Tibial nerve (tissue), 4 donors: ENCODE measurements around the gene GMDS. TPM values are rescaled to one million over a fixed set of nuclear protein-coding genes. Genes with fewer than 3 reads are reported as not detected.

Experiments used
- DNase-seq, 2 donors: peaks; one replicate each; pipeline ENCODE4 v3.0.0-alpha.2; 2019; ENCODE audit warnings: low spot score in 2 of 2
- H3K27ac ChIP-seq, 4 donors: fragments of 200-600 bp; sonication (generic) in 3 of 4; one replicate each; pipeline ENCODE4 v1.5.1; 2017 to 2019; ENCODE audit warnings: mild to moderate bottlenecking in 1 of 4
- H3K27me3 ChIP-seq, 2 donors: fragments of 200-600 bp; sonication (generic) in 1 of 2; one replicate each; pipeline versions ENCODE4 v1.5.1 to v1.6.0; 2017 to 2019
- H3K36me3 ChIP-seq, 3 donors: fragments of 200-600 bp; sonication (generic); one replicate each; pipeline ENCODE4 v1.5.1; 2018 to 2019
- H3K4me1 ChIP-seq, 4 donors: fragments of 200-600 bp; sonication (generic) in 3 of 4; one replicate each; pipeline ENCODE4 v1.5.1; 2017 to 2019
- H3K4me3 ChIP-seq, 4 donors: fragments of 200-600 bp; sonication (generic) in 3 of 4; one replicate each; pipeline ENCODE4 v1.5.1; 2017 to 2019; ENCODE audit warnings: mild to moderate bottlenecking in 1 of 4, moderate library complexity in 1 of 4
- H3K9me3 ChIP-seq, 4 donors: fragments of 200-600 bp; sonication (generic) in 3 of 4; one replicate each; pipeline ENCODE4 v1.5.1; 2017 to 2019
- EP300 ChIP-seq, 2 donors: sonication (generic); formaldehyde crosslinking; IDR thresholded peaks; one replicate each; pipeline ENCODE4 v1.6.1; 2017; ENCODE audit warnings: antibody characterized with exemption in 2 of 2, mild to moderate bottlenecking in 1 of 2
- POLR2A ChIP-seq, 2 donors: fragments of 450-650 bp; IDR thresholded peaks; one replicate each; pipeline ENCODE4 v1.6.1; 2017; ENCODE audit warnings: antibody characterized with exemption in 2 of 2, mild to moderate bottlenecking in 2 of 2, moderate library complexity in 2 of 2
- WGBS, 2 donors: methylation state at CpG; one replicate each; pipeline ENCODE4 v1.1.5; 2018; 5-methylcytosine and 5-hydroxymethylcytosine counted together
- total RNA-seq, 4 donors: library from RNA; depleted of rRNA; stranded (reverse); fragments of >200 nt; gene quantifications; one replicate each; pipeline ENCODE4 v1.1.0, GENCODE V29; 2016
- TF ChIP-seq, protein P1 (sequence below), 5 experiments: fragments of 200-600 bp in 3 of 5; fragments of 450-650 bp in 2 of 5; sonication (generic) in 3 of 5; IDR thresholded peaks; one replicate each; pipeline ENCODE4 v1.5.1; 2016 to 2019; ENCODE audit warnings: antibody characterized with exemption in 5 of 5, mild to moderate bottlenecking in 3 of 5, moderate library complexity in 2 of 5

Gene GMDS
- total RNA-seq, 4 donors from 2014 or later, result 14.9 to 46.5 (median 32.8) TPM

DNA sequence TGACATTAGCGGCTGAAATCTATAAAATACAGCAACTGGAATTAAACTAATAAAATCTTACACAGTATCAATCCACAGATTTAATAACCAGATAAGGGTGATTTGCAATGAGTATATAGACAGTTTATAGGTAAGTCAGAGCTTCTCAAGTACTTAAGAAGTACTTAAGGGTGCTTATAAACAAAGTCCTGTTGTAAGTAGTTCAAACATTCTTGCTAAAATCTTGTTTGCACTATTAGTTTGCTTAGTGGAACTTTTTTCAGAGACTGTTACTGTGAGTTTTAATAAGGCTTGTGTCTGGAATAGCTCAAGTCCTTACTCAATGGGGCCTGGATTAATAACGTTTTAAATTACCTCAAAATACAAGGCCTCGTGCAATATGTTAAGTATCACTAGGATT lies 240.5 kb downstream of the GMDS start:
- peaks cover 0 to 4% (median under 1%) of the 10 kb centered on the region in 4 donors for H3K9me3 ChIP-seq
- no peaks in the 10 kb centered on the region for H3K27me3 ChIP-seq
- no peaks in the 10 kb centered on the region for H3K4me1 ChIP-seq
- TF ChIP-seq POLR2A (IDR thresholded peaks at IDR 0.05), result no peak
- TF ChIP-seq, protein P1, sequence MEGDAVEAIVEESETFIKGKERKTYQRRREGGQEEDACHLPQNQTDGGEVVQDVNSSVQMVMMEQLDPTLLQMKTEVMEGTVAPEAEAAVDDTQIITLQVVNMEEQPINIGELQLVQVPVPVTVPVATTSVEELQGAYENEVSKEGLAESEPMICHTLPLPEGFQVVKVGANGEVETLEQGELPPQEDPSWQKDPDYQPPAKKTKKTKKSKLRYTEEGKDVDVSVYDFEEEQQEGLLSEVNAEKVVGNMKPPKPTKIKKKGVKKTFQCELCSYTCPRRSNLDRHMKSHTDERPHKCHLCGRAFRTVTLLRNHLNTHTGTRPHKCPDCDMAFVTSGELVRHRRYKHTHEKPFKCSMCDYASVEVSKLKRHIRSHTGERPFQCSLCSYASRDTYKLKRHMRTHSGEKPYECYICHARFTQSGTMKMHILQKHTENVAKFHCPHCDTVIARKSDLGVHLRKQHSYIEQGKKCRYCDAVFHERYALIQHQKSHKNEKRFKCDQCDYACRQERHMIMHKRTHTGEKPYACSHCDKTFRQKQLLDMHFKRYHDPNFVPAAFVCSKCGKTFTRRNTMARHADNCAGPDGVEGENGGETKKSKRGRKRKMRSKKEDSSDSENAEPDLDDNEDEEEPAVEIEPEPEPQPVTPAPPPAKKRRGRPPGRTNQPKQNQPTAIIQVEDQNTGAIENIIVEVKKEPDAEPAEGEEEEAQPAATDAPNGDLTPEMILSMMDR (IDR thresholded peaks at IDR 0.05), result no peak
- no peak for TF ChIP-seq EP300 (IDR thresholded peaks at IDR 0.05)
- H3K27ac ChIP-seq, result no peak overlapping the region
- DNase-seq, result no peak
- no peaks in the 10 kb centered on the region for H3K36me3 ChIP-seq
- WGBS, 2 donors, result 72 to 78% methylated on average over 3 of the region's 3 CpGs
- H3K4me3 ChIP-seq, result no peak overlapping the region

DNA sequence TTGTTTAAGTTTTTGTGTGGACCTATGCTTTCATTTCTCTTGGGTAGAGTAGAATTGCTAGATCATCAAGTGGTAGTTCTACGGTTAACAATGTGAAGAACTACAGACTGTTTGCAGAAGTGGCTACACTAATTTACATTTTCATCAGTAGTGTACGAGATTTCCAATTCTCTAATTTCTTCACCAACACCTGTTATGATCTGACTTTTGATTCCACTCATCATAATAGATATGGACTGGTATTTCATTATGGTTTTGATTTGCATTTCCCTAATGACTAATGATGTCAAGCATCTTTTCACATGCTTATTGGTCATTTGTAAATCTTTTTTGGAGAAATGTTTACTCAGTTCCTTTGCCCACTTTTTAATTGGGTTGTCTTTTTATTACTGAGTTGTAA lies 244.4 kb downstream of the GMDS start:
- 95 to 98% methylated on average over 2 of the region's 2 CpGs for WGBS, 2 donors
- Histone ChIP-seq H3K4me3 (no peak overlapping the region), H3K9me3 (no peaks in the 10 kb centered on the region), H3K27me3 (no peaks in the 10 kb centered on the region), H3K4me1 (no peaks in the 10 kb centered on the region), H3K36me3 (no peaks in the 10 kb centered on the region), H3K27ac (no peak overlapping the region)
- no peak for DNase-seq
- TF ChIP-seq POLR2A (IDR thresholded peaks at IDR 0.05) (no peak), EP300 (IDR thresholded peaks at IDR 0.05) (no peak)
- TF ChIP-seq, protein P1 (IDR thresholded peaks at IDR 0.05), result no peak

DNA sequence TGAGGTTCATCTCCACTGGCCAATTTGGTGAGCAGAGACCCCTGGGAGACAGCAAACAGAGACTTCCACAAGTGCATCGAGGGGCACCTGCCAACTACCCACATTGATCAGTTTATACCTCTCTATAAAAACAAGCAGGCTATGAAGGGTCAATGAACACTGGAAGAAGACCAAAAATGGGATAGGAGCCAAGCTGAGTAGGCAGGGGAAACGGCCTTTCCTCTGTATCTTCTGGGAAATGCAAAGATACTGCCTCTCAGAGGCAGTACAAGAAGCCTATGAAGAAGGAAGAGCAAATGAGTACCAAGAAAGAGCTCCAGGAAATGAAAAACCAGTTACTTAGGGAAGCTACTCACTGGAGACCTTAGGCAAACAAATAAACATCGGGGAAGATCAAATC lies 247.7 kb downstream of the GMDS start:
- no peak for TF ChIP-seq POLR2A (IDR thresholded peaks at IDR 0.05)
- no peak for TF ChIP-seq EP300 (IDR thresholded peaks at IDR 0.05)
- TF ChIP-seq, protein P1 (IDR thresholded peaks at IDR 0.05), result no peak
- Histone ChIP-seq H3K36me3 (no peaks in the 10 kb centered on the region), H3K9me3 (no peaks in the 10 kb centered on the region), H3K4me1 (no peaks in the 10 kb centered on the region), H3K4me3 (no peak overlapping the region), H3K27ac (no peak overlapping the region), H3K27me3 (no peaks in the 10 kb centered on the region)
- DNase-seq, result no peak
- WGBS, 2 donors, result 30 to 53% methylated on average over 3 of the region's 3 CpGs

DNA sequence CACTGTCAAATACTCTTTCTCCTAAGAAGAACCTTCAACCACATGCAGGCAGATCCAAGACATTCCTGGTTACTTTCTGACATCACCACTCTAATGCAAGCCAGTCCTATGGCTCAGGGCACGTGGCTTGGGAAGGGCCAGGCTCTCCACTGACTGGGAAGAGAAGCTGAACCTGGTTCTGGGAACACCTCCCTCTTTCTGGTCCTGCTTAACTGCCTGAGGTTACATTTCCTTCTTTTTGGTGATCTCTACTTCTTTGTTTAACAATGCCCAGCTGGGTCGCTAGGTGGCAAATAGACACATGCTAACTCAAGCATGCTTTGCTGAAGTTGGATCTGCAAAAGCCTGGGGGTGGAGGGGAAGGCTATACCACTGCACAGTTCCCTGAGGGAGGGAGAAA lies 249.8 kb downstream of the GMDS start:
- H3K9me3 ChIP-seq, result no peaks in the 10 kb centered on the region
- DNase-seq, result no peak
- no peaks in the 10 kb centered on the region for H3K27me3 ChIP-seq
- TF ChIP-seq EP300 (IDR thresholded peaks at IDR 0.05), result no peak
- TF ChIP-seq POLR2A (IDR thresholded peaks at IDR 0.05), result no peak
- TF ChIP-seq, protein P1 (IDR thresholded peaks at IDR 0.05), result no peak
- no peaks in the 10 kb centered on the region for H3K4me1 ChIP-seq
- WGBS, 2 donors, result 97% methylated on average over 2 of the region's 2 CpGs
- no peak overlapping the region for H3K27ac ChIP-seq
- no peaks in the 10 kb centered on the region for H3K36me3 ChIP-seq
- no peak overlapping the region for H3K4me3 ChIP-seq

DNA sequence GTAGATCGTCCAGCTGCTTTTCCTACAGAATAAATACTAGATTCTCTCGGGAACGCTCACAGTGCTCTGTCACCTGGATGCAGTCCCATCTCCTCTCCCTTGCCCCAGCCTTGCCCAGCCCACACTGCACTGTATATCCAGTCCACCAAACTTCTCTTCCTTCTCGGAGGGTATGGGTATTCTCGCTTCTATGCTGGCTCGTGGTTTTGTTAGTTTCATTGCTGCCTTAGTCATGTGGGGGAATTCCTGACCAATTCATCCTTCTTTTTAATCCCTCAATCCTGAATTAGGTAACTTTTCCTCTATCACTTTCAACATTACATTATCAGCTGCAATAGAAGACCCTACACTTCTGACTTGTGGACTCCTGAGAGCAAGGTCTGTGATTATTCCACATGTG lies 252.4 kb downstream of the GMDS start:
- DNase-seq, result no peak
- Histone ChIP-seq H3K4me1 (no peaks in the 10 kb centered on the region), H3K27me3 (no peaks in the 10 kb centered on the region), H3K27ac (no peak overlapping the region), H3K4me3 (no peak overlapping the region), H3K36me3 (no peaks in the 10 kb centered on the region), H3K9me3 (no peaks in the 10 kb centered on the region)
- no peak for TF ChIP-seq EP300 (IDR thresholded peaks at IDR 0.05)
- TF ChIP-seq, protein P1 (IDR thresholded peaks at IDR 0.05), result no peak
- WGBS, 2 donors, result 80 to 88% methylated on average over 6 of the region's 6 CpGs
